Activated B cell treated with CpG ODN at 0.5 μM for 24 hours (primary cell): ENCODE measurements around the gene GNG12. TPM values are rescaled to one million over a fixed set of nuclear protein-coding genes. Genes with fewer than 3 reads are reported as not detected.

Source experiments
- ATAC-seq: fragments of 200-7000 bp; cut with Tn5 transposase; one replicate; pipeline ENCODE4 v1.10.0; 2021; ENCODE audit warnings: low read depth, mild to moderate bottlenecking, moderate library complexity
- CTCF ChIA-PET: fragments of 350-600 bp; sonication (Branson Sonifier 250); formaldehyde crosslinking; loops from one replicate; lab custom pipeline; 2021; ENCODE audit warnings: antibody characterized with exemption; lab: Charles Lee
- POLR2A ChIA-PET: fragments of 350-600 bp; sonication (Branson Sonifier 250); formaldehyde crosslinking; loops from one replicate; lab custom pipeline; 2021; ENCODE audit warnings: antibody characterized with exemption; lab: Charles Lee
- DNase-seq: peaks from one replicate; pipeline ENCODE4 v3.0.0; 2022
- H3K27ac Mint-ChIP-seq: one replicate; pipeline ENCODE4 v1.8.0; 2020; ENCODE audit warnings: mixed read lengths
- H3K27me3 Mint-ChIP-seq: one replicate; pipeline ENCODE4 v1.8.0; 2021; ENCODE audit warnings: mixed read lengths
- H3K36me3 Mint-ChIP-seq: one replicate; pipeline ENCODE4 v1.8.0; 2021; ENCODE audit warnings: low read depth, mixed read lengths
- H3K4me1 Mint-ChIP-seq: one replicate; pipeline ENCODE4 v1.8.0; 2021; ENCODE audit warnings: mixed read lengths
- H3K4me3 Mint-ChIP-seq: one replicate; pipeline ENCODE4 v1.8.0; 2020; ENCODE audit warnings: mild to moderate bottlenecking, mixed read lengths
- H3K9me3 Mint-ChIP-seq: one replicate; pipeline ENCODE4 v1.8.0; 2020; ENCODE audit warnings: mixed read lengths
- CTCF ChIP-seq: fragments of 200-600 bp; IDR thresholded peaks from one replicate; pipeline ENCODE4 v1.8.0; 2022; ENCODE audit warnings: antibody characterized with exemption, mild to moderate bottlenecking
- intact Hi-C: fragments of 100-400 bp; cut with micrococcal nuclease; formaldehyde crosslinking; loops from one replicate; pipeline ENCODE4 v1.15.1; 2024
- total RNA-seq: library from RNA; stranded (reverse); gene quantifications from 2 replicates; pipeline ENCODE4 v1.2.3, GENCODE V29; 2022

GNG12 gene
- total RNA-seq, 1 donor from 2014 or later = not detected

GRCh38 chr1:67789551-67789950 lies 43.7 kb downstream of the GNG12 start:
- DNase-seq (no peak), ATAC-seq (no peak)
- Mint-ChIP-seq H3K4me1 (no peaks in the 10 kb centered on the region), H3K27ac (no peak overlapping the region), H3K4me3 (no peak overlapping the region), H3K27me3 (peaks cover 3% of the 10 kb centered on the region), H3K9me3 (no peaks in the 10 kb centered on the region), H3K36me3 (no peaks in the 10 kb centered on the region)
- no peak for TF ChIP-seq CTCF
- intact Hi-C loops = no loop called here
- ChIA-PET POLR2A (no interaction called here), CTCF (interaction anchor here (1.3 kb wide), 1 partner anchor 14 kb away, joined by 3 read pairs; no protein-coding TSS in a partner anchor)

- H3K27ac Mint-ChIP-seq = no peak overlapping the region
- DNase-seq = no peak
- no peaks in the 10 kb centered on the region for H3K9me3 Mint-ChIP-seq
- H3K27me3 Mint-ChIP-seq = peaks cover 3% of the 10 kb centered on the region
- no peak overlapping the region for H3K4me3 Mint-ChIP-seq
- H3K4me1 Mint-ChIP-seq = no peaks in the 10 kb centered on the region
- ATAC-seq = no peak
- TF ChIP-seq CTCF = no peak
- POLR2A ChIA-PET = no interaction called here
- CTCF ChIA-PET = interaction anchor here (1.3 kb wide), 1 partner anchor 14 kb away, joined by 3 read pairs; no protein-coding TSS in a partner anchor
- intact Hi-C loops = no loop called here
- no peaks in the 10 kb centered on the region for H3K36me3 Mint-ChIP-seq
Observed at GRCh38 chr1:67788904-67789303, 44.4 kb downstream of the GNG12 start.

- H3K27me3 Mint-ChIP-seq = peaks cover 3% of the 10 kb centered on the region
- no peaks in the 10 kb centered on the region for H3K36me3 Mint-ChIP-seq
- ChIA-PET CTCF (interaction anchor here (1.3 kb wide), 1 partner anchor 13 kb away, joined by 3 read pairs; no protein-coding TSS in a partner anchor), POLR2A (no interaction called here)
- TF ChIP-seq CTCF = no peak
- no peak for ATAC-seq
- no peaks in the 10 kb centered on the region for H3K9me3 Mint-ChIP-seq
- H3K27ac Mint-ChIP-seq = no peak overlapping the region
- intact Hi-C loops = no loop called here
- H3K4me1 Mint-ChIP-seq = no peaks in the 10 kb centered on the region
- no peak overlapping the region for H3K4me3 Mint-ChIP-seq
- no peak for DNase-seq
Observed at GRCh38 chr1:67788238-67788790, 45.0 kb downstream of the GNG12 start.

GRCh38 chr1:67787746-67788145 lies 45.5 kb downstream of the GNG12 start:
- no peak for TF ChIP-seq CTCF
- DNase-seq (no peak), ATAC-seq (no peak)
- intact Hi-C loops = no loop called here
- Mint-ChIP-seq H3K27ac (no peak overlapping the region), H3K9me3 (no peaks in the 10 kb centered on the region), H3K36me3 (no peaks in the 10 kb centered on the region), H3K4me1 (no peaks in the 10 kb centered on the region), H3K27me3 (peaks cover 3% of the 10 kb centered on the region), H3K4me3 (no peak overlapping the region)
- ChIA-PET CTCF (interaction anchor here (1.4 kb wide), 1 partner anchor 27 kb away, joined by 3 read pairs; no protein-coding TSS in a partner anchor), POLR2A (no interaction called here)

GRCh38 chr1:67785847-67786753 lies 47.2 kb downstream of the GNG12 start:
- CTCF ChIA-PET = interaction anchor here (1.4 kb wide), 1 partner anchor 26 kb away, joined by 3 read pairs; no protein-coding TSS in a partner anchor
- Mint-ChIP-seq H3K9me3 (no peaks in the 10 kb centered on the region), H3K27ac (no peak overlapping the region), H3K4me3 (no peak overlapping the region), H3K27me3 (no peaks in the 10 kb centered on the region), H3K36me3 (no peaks in the 10 kb centered on the region), H3K4me1 (no peaks in the 10 kb centered on the region)
- no peak for ATAC-seq
- intact Hi-C loops = no loop called here
- POLR2A ChIA-PET = no interaction called here
- TF ChIP-seq CTCF = no peak
- DNase-seq = no peak
